Subcutaneous adipose tissue (tissue), 4 donors: ENCODE results near the gene LPCAT3. TPM values are rescaled to one million over a fixed set of nuclear protein-coding genes. Genes with fewer than 3 reads are reported as not detected.

Experiments used
- total RNA-seq, 4 donors: library from RNA; depleted of rRNA; stranded (reverse); fragments of >200 nt; gene quantifications; one replicate each; pipeline ENCODE4 v1.1.0, GENCODE V29; 2016
- TF ChIP-seq, protein P1 (sequence below): fragments of 450-650 bp; IDR thresholded peaks from one replicate; pipeline ENCODE4 v1.5.1; 2016; ENCODE audit warnings: low read depth, mild to moderate bottlenecking, control low read depth, antibody characterized with exemption, moderate library complexity

LPCAT3 gene
- total RNA-seq, 4 donors from 2014 or later, result 21.8 to 55.9 (median 27.1) TPM

DNA sequence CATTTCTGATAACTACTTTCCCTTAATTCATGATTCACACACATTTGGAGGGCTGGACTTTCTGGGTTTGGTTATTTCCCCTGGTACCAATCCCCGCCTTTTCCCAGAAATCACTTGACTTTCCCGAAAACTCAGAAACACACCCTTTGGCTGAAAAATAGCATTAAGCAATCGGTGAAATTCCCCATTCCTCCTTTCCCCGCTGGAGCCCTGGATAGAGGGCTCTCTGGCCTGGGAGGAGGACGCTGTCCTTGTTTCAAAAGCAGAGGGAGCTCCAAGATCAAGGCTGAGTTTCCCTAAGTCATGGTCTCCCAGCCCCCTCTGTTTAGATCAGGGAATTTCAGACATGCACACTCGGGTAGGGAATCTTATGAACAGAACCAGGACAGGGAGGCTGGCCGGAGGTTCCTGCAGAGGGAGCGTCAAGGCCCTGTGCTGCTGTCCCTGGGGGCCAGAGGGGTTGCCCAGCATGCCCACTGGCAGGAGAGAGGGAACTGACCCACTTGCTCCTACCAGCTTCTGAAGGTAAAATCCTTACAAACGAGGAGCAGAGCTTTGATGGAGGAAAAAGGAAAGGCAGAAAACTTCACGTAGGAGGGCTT, 42.2 kb upstream of the LPCAT3 start, which contains the start of gene C1S:
C1S (plus strand) TSS at position 366 of the 602 bp plus-strand sequence. CDS start 1,195 bp downstream, outside the sequence.
- TF ChIP-seq, protein P1, sequence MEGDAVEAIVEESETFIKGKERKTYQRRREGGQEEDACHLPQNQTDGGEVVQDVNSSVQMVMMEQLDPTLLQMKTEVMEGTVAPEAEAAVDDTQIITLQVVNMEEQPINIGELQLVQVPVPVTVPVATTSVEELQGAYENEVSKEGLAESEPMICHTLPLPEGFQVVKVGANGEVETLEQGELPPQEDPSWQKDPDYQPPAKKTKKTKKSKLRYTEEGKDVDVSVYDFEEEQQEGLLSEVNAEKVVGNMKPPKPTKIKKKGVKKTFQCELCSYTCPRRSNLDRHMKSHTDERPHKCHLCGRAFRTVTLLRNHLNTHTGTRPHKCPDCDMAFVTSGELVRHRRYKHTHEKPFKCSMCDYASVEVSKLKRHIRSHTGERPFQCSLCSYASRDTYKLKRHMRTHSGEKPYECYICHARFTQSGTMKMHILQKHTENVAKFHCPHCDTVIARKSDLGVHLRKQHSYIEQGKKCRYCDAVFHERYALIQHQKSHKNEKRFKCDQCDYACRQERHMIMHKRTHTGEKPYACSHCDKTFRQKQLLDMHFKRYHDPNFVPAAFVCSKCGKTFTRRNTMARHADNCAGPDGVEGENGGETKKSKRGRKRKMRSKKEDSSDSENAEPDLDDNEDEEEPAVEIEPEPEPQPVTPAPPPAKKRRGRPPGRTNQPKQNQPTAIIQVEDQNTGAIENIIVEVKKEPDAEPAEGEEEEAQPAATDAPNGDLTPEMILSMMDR, result no peak

DNA sequence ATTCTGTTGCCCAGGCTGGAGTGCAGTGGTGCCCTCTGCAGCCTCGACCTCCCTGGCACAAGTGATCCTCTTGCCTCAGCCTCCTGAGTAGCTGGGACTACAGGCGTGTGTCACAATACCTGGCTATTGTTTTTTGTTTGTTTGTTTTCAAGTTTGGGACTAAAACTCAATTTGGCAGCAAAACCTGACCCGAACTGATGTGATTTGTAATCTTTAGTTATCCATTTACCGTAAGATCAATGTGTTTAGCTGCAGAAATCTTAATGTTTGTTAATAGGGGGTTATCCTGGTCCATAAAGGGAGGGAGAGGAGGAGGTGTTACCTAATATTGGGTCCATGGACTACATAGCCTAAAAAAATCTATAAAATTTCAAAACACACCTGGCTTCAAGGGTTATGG, 41.5 kb upstream of the LPCAT3 start:
- TF ChIP-seq, protein P1, result no peak

DNA sequence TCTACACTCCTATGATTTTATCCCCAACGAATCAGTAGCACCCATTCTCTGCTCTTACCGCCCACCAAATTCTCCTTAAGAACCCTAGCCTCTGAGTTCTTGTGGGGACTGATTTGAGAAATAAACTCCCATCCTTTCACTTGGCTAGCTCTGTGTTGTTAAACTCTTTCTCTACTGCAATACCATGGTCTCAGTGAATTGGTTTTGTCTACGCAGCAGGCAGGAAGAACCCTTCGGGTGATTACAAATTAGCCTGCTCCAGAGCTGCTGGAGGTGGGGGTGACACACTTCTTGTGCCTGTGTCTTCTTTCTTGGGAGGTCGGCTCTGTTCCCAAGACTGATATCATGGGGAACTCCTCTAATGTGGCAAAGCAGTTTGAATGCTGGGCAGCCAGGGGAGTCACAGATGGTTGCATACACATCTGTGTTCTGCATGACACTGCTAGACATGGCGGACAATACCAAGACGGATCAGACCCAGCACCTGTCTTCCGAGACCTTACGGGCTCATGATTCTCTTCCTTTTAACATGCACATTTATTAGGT, 40.6 kb upstream of the LPCAT3 start:
- TF ChIP-seq, protein P1, result no peak

DNA sequence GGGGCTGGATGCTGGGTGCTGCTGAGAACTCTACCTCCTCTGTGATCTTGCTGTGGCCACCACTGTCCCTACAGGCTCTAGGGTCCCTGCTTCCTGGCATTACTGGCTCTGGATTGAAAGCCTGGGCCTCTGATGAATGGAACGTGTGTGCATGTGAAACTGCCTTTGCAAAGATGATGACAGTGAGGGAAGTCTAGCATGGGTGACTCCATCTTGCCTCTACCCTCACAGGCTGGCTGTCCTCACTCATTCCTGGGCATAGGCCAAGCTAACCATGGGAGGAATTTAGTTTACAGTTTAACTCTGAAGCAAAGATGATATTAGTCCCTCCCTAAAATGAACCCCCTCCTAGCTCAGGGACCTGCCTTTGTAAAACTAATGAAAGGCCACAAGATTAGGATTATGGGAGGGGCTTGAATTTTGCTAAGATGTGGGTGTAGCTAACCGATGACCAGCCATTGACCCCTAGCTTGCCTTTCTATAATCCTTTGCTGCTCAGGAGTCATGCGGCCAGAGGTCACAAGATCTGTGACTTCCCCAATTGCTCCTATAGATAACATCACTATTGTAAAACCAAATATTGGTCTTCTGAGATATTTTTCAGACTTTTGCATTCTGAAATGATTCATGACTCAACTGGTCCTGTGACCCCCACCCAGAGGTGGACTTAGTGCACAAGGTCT, 40.0 kb upstream of the LPCAT3 start:
- TF ChIP-seq, protein P1, result no peak

DNA sequence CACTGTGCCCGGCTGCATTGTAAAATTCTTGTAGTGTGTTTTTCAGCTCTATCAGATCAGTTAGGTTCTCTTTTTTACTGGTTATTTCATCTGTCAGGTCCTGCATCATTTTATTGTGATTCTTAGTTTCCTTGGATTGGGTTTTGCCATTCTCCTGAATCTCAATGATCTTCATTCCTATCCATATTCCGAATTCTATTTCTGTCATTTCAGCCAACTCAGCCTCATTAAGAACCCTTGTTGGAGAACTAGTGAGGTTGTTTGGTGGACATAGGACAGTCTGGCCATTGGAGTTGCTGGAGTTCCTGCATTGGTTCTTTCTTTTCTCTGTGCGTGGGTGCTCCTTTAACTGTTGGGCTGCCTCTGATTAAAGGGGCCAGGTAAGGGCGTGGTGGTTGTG, 36.6 kb upstream of the LPCAT3 start:
- TF ChIP-seq, protein P1, result no peak

DNA sequence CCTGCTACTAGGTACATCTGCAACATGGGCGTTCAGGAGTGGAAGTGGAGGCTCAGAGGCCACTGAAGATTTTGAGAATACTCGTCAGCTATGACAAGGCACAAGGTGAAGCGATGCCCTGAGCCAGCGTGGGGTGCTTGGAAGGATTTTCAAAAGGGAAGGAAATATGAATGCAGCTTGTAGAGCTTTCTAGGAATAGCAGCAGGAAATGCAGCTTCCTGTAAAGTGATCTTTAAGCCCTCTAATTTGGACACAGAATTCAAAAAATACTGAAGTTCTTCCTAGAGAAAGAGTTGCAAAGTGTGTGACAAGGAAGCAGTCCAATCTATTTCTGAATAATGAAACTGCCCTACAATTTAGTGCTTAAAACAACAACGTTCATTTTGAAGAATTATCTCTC, 29.0 kb upstream of the LPCAT3 start:
- TF ChIP-seq, protein P1, result no peak

DNA sequence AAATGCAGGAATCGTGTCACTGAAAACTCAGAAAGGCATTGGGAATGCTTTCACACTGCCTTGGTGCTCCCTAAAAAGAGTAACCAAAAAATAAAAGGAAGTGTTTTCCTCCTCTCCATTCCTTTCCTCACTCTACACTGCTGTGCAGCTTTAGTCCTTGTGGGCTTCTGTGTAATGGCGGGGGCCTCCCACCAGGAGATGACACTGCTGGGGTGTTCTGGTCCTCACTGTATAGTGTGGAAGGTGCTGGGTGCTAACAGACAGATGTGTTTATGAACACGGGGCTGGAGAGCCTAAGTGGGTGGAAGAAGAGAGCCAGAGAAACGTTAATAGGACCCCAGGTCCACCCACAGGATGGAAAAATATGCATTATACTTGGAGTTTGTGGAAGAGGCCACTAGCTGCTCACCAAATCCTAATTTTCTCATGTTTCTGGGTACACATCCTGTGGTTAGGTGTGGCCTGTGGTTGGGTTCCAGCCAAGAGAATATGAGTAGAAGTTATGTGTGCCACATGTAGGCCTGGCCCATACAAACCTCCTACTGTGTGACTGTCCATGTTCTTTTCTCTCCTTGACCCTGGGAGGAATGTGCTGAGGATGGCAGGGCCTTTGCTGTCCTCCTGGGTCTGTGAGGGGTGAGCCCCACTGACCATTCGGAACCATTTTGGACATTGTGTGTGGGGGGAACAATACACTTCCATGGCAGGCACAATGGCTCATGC, 28.3 kb upstream of the LPCAT3 start:
- TF ChIP-seq, protein P1, result no peak
